Fibroblast of lung (primary cell): Measurements from ENCODE around the gene DLEU7. TPM values are rescaled to one million over a fixed set of nuclear protein-coding genes. Genes with fewer than 3 reads are reported as not detected.

Experiments used
- DNase-seq, 2 donors: peaks; one replicate each; pipeline versions ENCODE4 v3.0.0 to v3.0.0-alpha.2; 2010; ENCODE audit warnings: low read depth in 2 of 2
- H2AFZ ChIP-seq: 2 replicates; pipeline ENCODE4 v1.5.1; 2012; ENCODE audit warnings: low read length, control low read depth, inconsistent platforms
- H3K27ac ChIP-seq: 2 replicates; pipeline ENCODE4 v1.5.1; 2011; ENCODE audit warnings: low read length, control low read depth; ENCODE audit not compliant: insufficient read depth
- H3K27me3 ChIP-seq: 2 replicates; pipeline ENCODE4 v1.5.1; 2011; ENCODE audit warnings: mild to moderate bottlenecking, low read length; ENCODE audit not compliant: control insufficient read depth, insufficient read depth
- H3K36me3 ChIP-seq: 2 replicates; pipeline ENCODE4 v1.5.1; 2011; ENCODE audit warnings: low read length; ENCODE audit not compliant: control insufficient read depth, insufficient read depth
- H3K4me1 ChIP-seq: 2 replicates; pipeline ENCODE4 v1.5.1; 2011; ENCODE audit warnings: low read length; ENCODE audit not compliant: control insufficient read depth, insufficient read depth; ENCODE audit errors: extremely low read depth
- H3K4me2 ChIP-seq: 2 replicates; pipeline ENCODE4 v1.5.1; 2011; ENCODE audit warnings: low read length, control low read depth; ENCODE audit not compliant: insufficient read depth; ENCODE audit errors: extremely low read depth
- H3K4me3 ChIP-seq, 4 experiments: fragments of 200-600 bp in 1 of 4; sonication (generic) in 1 of 4; replicated peaks in 1 of 4; 2 replicates each; pipeline ENCODE4 v1.5.1; 2011 to 2016; ENCODE audit warnings: low read length in 4 of 4, low read depth in 3 of 4, mild to moderate bottlenecking in 3 of 4, control low read depth in 2 of 4, inconsistent platforms in 1 of 4, mixed read lengths in 1 of 4; ENCODE audit not compliant: insufficient read depth in 1 of 4; ENCODE audit errors: control extremely low read depth in 1 of 4
- H3K79me2 ChIP-seq: 2 replicates; pipeline ENCODE4 v1.5.1; 2012; ENCODE audit warnings: mild to moderate bottlenecking, low read length, inconsistent platforms; ENCODE audit not compliant: control insufficient read depth, insufficient read depth
- H3K9ac ChIP-seq: 2 replicates; pipeline ENCODE4 v1.5.1; 2011; ENCODE audit warnings: mild to moderate bottlenecking, low read length, control low read depth; ENCODE audit not compliant: insufficient read depth
- H3K9me3 ChIP-seq: 2 replicates; pipeline ENCODE4 v1.5.1; 2012; ENCODE audit warnings: low read depth, low read length; ENCODE audit not compliant: control insufficient read depth, insufficient read depth
- H4K20me1 ChIP-seq: 2 replicates; pipeline ENCODE4 v1.5.1; 2011; ENCODE audit warnings: low read length; ENCODE audit not compliant: control insufficient read depth, insufficient read depth; ENCODE audit errors: extremely low read depth
- EZH2 ChIP-seq: IDR thresholded peaks from 2 replicates; pipeline ENCODE4 v1.5.1; 2012; ENCODE audit warnings: low read length, control low read depth, mild to moderate bottlenecking; ENCODE audit errors: missing control alignments
- polyA plus RNA-seq, 2 donors: library from polyadenylated mRNA; depleted of rRNA in 1 of 2; stranded (reverse) in 1 of 2; unstranded in 1 of 2; fragments of >200 nt; gene quantifications; 2 replicates each; pipeline ENCODE4 v1.2.1, GENCODE V29; 2011 to 2012; ENCODE audit warnings: missing spikeins in 1 of 2
- total RNA-seq: library from RNA; depleted of rRNA; stranded (reverse); fragments of >200 nt; gene quantifications from 2 replicates; pipeline ENCODE4 v1.2.1, GENCODE V29; 2014
- TF ChIP-seq, protein P1 (sequence below), 2 donors: IDR thresholded peaks in 1 of 2; conservative IDR thresholded peaks in 1 of 2; 1 replicate in 1 of 2; 2 replicates in 1 of 2; pipeline ENCODE4 v1.5.1; 2011 to 2012; ENCODE audit warnings: low read length in 2 of 2, control low read depth in 1 of 2, inconsistent platforms in 1 of 2, low read depth in 1 of 2, mild to moderate bottlenecking in 1 of 2

DLEU7 gene
- total and polyA plus RNA-seq, 2 donors (not counting 1 experiment from before 2014, with no cell fraction given) = not detected

DNA sequence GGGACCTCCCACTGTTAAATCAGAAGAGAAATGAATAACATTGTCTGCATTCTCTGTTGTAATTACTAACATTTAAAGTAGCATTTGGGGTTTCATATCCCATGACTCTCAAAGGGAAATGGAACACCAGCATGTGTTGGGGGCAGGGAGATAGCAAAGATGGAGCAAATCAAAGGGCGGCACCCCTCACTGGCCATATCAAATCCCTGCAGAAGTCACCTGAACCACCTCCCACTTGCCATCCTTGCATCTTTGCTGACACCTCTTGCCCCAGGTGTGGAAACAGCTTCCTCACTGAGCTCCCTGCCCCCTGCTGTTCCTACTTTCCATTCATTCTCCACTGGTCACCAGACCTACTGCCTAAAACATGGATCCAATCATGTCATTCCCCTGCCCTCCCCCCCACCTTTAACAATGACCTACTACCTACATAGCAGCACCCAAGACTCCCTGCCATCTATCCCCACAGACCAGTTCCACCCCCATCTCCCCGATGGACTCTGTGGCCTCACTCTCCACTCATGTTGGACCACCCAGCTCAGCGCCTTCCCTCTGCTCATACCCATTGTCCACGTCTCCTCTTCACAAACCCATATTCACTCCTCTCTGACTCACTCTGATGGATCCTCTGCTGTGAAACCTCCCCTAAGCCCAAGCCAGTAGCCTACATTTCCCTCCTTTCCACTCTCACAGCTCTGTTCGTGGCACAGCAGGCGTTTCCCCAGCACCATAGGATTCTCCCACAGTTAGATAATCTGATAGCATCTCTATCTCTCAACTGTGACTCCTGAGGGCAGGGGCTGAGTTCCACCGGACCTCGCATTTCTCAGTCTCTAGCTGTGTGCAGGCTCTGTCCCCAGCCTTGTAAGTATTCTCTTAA is 55.9 kb downstream of the DLEU7 start:
- Histone ChIP-seq H4K20me1 (no peaks in the 10 kb centered on the region), H3K27ac (no peak overlapping the region), H3K79me2 (no peaks in the 10 kb centered on the region), H3K36me3 (no peaks in the 10 kb centered on the region), H2AFZ (no peak overlapping the region), H3K4me3 (no peak overlapping the region), H3K9me3 (no peaks in the 10 kb centered on the region), H3K4me2 (no peak overlapping the region), H3K9ac (no peak overlapping the region), H3K27me3 (no peaks in the 10 kb centered on the region), H3K4me1 (no peaks in the 10 kb centered on the region)
- DNase-seq = no peak
- TF ChIP-seq EZH2 = no peak
- TF ChIP-seq, protein P1, sequence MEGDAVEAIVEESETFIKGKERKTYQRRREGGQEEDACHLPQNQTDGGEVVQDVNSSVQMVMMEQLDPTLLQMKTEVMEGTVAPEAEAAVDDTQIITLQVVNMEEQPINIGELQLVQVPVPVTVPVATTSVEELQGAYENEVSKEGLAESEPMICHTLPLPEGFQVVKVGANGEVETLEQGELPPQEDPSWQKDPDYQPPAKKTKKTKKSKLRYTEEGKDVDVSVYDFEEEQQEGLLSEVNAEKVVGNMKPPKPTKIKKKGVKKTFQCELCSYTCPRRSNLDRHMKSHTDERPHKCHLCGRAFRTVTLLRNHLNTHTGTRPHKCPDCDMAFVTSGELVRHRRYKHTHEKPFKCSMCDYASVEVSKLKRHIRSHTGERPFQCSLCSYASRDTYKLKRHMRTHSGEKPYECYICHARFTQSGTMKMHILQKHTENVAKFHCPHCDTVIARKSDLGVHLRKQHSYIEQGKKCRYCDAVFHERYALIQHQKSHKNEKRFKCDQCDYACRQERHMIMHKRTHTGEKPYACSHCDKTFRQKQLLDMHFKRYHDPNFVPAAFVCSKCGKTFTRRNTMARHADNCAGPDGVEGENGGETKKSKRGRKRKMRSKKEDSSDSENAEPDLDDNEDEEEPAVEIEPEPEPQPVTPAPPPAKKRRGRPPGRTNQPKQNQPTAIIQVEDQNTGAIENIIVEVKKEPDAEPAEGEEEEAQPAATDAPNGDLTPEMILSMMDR (conservative IDR thresholded peaks at IDR 0.05 in 1 of 2, IDR thresholded peaks at IDR 0.05 in 1 of 2; ENCODE audit: low read depth in 1 of 2, low read length in 2 of 2) = no peak

DNA sequence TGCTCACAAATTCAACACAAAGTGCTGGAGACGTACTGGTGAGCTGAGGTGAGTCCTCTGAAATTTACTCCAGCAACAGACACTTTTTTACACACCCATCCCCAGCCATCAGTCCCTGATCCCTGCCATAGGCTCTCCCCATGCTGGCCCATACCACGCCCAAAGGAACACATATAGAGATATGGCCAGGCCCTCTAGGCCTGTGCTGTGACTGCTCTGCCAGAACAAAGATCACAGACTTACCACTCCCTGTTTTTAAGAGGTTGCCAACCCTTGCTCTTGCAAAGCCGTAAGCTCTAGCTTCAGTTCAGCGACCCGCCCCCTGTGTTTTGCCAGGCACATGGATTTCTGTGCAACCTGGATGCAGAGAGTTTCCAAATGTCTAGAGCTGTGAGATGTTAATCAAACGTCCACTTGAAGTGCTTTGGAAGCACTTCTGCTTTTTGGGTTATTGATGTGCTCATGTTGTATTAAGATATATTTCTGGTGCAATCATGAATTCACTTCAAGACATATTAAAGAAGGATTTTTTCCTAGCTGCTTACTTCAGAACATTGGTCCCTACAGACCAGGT is 59.7 kb downstream of the DLEU7 start:
- H3K79me2 ChIP-seq = no peaks in the 10 kb centered on the region
- no peaks in the 10 kb centered on the region for H4K20me1 ChIP-seq
- DNase-seq = no peak
- H3K36me3 ChIP-seq = no peaks in the 10 kb centered on the region
- no peaks in the 10 kb centered on the region for H3K9me3 ChIP-seq
- H3K27me3 ChIP-seq = peaks cover 11% of the 10 kb centered on the region
- TF ChIP-seq, protein P1 (conservative IDR thresholded peaks at IDR 0.05 in 1 of 2, IDR thresholded peaks at IDR 0.05 in 1 of 2; ENCODE audit: low read depth in 1 of 2, low read length in 2 of 2) = no peak
- TF ChIP-seq EZH2 = no peak
- H2AFZ ChIP-seq = no peak overlapping the region
- no peaks in the 10 kb centered on the region for H3K4me1 ChIP-seq
- no peak overlapping the region for H3K4me2 ChIP-seq
- H3K4me3 ChIP-seq = no peak overlapping the region
- no peak overlapping the region for H3K27ac ChIP-seq
- no peak overlapping the region for H3K9ac ChIP-seq

- H3K9me3 ChIP-seq = no peaks in the 10 kb centered on the region
- H3K9ac ChIP-seq = no peak overlapping the region
- H3K4me3 ChIP-seq = no peak overlapping the region
- H4K20me1 ChIP-seq = no peaks in the 10 kb centered on the region
- H2AFZ ChIP-seq = no peak overlapping the region
- no peak for DNase-seq
- no peak overlapping the region for H3K4me2 ChIP-seq
- no peaks in the 10 kb centered on the region for H3K4me1 ChIP-seq
- no peaks in the 10 kb centered on the region for H3K79me2 ChIP-seq
- H3K36me3 ChIP-seq = no peaks in the 10 kb centered on the region
- peaks cover 15% of the 10 kb centered on the region for H3K27me3 ChIP-seq
- TF ChIP-seq EZH2 = no peak
- TF ChIP-seq, protein P1 (conservative IDR thresholded peaks at IDR 0.05 in 1 of 2, IDR thresholded peaks at IDR 0.05 in 1 of 2; ENCODE audit: low read depth in 1 of 2, low read length in 2 of 2) = no peak
- H3K27ac ChIP-seq = no peak overlapping the region
Measured at GRCh38 chr13:50783066-50783465, 60.4 kb downstream of the DLEU7 start.
